A549 (cell line): Measurements from ENCODE around the gene AFAP1. TPM values are rescaled to one million over a fixed set of nuclear protein-coding genes. Genes with fewer than 3 reads are reported as not detected.
A peak's percentile ranks its signal among the peaks of the same experiment; 100 is the strongest.

Source experiments
- ATAC-seq, 2 experiments: fragments of 200-7000 bp in 1 of 2; fragments of >200 bp in 1 of 2; cut with Nextera tagmentation in 1 of 2; cut with Tn5 transposase in 1 of 2; 3 replicates each; pipeline versions ENCODE4 v1.8.0 to v1.9.1; 2018 to 2020; ENCODE audit warnings: mild to moderate bottlenecking in 1 of 2, moderate library complexity in 1 of 2
- CTCF ChIA-PET: fragments of 300-600 bp; sonication (Branson Sonifier 250); formaldehyde crosslinking; extraction: SDS; loops from one replicate; lab custom pipeline; 2021; ENCODE audit warnings: antibody characterized with exemption, inconsistent platforms; lab: Yijun Ruan, JAX
- POLR2A ChIA-PET: fragments of 350-600 bp; formaldehyde crosslinking; extraction: SDS; loops from one replicate; lab custom pipeline; 2021; ENCODE audit warnings: antibody characterized with exemption, inconsistent platforms; lab: Yijun Ruan, JAX
- DNase-seq, 2 experiments: peaks; one replicate each; pipeline versions ENCODE4 v3.0.0 to v3.0.0-alpha.2; 2011 to 2016; ENCODE audit warnings: low read depth in 1 of 2, low spot score in 1 of 2
- FAIRE-seq: peaks from 2 replicates; lab custom pipeline; 2011; peaks lifted over from hg19 to GRCh38; lab: Jason Lieb, UNC
- H3K27ac ChIP-seq, 2 experiments: fragments of >200 bp; sonication (Bioruptor Twin); formaldehyde crosslinking; 3 replicates each; pipeline ENCODE4 v1.5.1; 2016 to 2017
- H3K4me1 ChIP-seq: fragments of >200 bp; sonication (Bioruptor Twin); formaldehyde crosslinking; 3 replicates; pipeline ENCODE4 v1.6.1; 2016
- H3K4me2 ChIP-seq: fragments of >200 bp; sonication (Bioruptor Twin); formaldehyde crosslinking; 3 replicates; pipeline ENCODE4 v1.6.1; 2016
- H3K4me3 ChIP-seq: fragments of >200 bp; sonication (Bioruptor Twin); formaldehyde crosslinking; 3 replicates; pipeline ENCODE4 v1.5.1; 2016
- H3K9me3 ChIP-seq: fragments of >200 bp; sonication (Bioruptor Twin); formaldehyde crosslinking; 3 replicates; pipeline ENCODE4 v1.6.1; 2016
- BHLHE40 ChIP-seq: IDR thresholded peaks from 2 replicates; pipeline ENCODE4 v1.6.1; 2012; ENCODE audit warnings: low read depth, low read length, inconsistent platforms
- E2F6 ChIP-seq: IDR thresholded peaks from 2 replicates; pipeline ENCODE4 v1.6.1; 2012; ENCODE audit warnings: low read depth, borderline replicate concordance
- EHMT2 ChIP-seq: fragments of 200-600 bp; sonication (generic); IDR thresholded peaks from 2 replicates; pipeline ENCODE4 v1.6.1; 2016; ENCODE audit warnings: antibody characterized with exemption, low read depth, mild to moderate bottlenecking, moderate library complexity
- ELK1 ChIP-seq: fragments of 150-350 bp; IDR thresholded peaks from 2 replicates; pipeline ENCODE4 v1.6.1; 2014; ENCODE audit warnings: low read depth, mild to moderate bottlenecking, low read length
- EP300 ChIP-seq, 2 experiments: fragments of >200 bp; sonication (Bioruptor Twin); formaldehyde crosslinking; IDR thresholded peaks; 2 replicates in 1 of 2; 3 replicates in 1 of 2; pipeline ENCODE4 v1.6.1; 2016 to 2017
- FOSB ChIP-seq: fragments of 250-450 bp; sonication (Bioruptor Pico); IDR thresholded peaks from 2 replicates; pipeline ENCODE4 v1.5.0; 2020; ENCODE audit warnings: mild to moderate bottlenecking, moderate library complexity
- FOSL2 ChIP-seq, 2 experiments: fragments of 450-650 bp in 1 of 2; fragments of >200 bp in 1 of 2; sonication (Bioruptor Twin) in 1 of 2; formaldehyde crosslinking; IDR thresholded peaks; 2 replicates each; pipeline versions ENCODE4 v1.5.0 to v1.6.1; 2016 to 2020; ENCODE audit warnings: mild to moderate bottlenecking in 1 of 2, moderate library complexity in 1 of 2
- FOXS1 ChIP-seq: fragments of 250-450 bp; sonication (Bioruptor Pico); IDR thresholded peaks from 2 replicates; pipeline ENCODE4 v1.5.0; 2020; ENCODE audit warnings: mild to moderate bottlenecking, moderate library complexity
- HES2 ChIP-seq: fragments of >200 bp; sonication (Bioruptor Twin); formaldehyde crosslinking; IDR thresholded peaks from 2 replicates; pipeline ENCODE4 v1.6.1; 2016
- HMGXB4 ChIP-seq: fragments of 250-450 bp; sonication (Bioruptor Pico); IDR thresholded peaks from 2 replicates; pipeline ENCODE4 v1.5.0; 2021; ENCODE audit warnings: mild to moderate bottlenecking, moderate library complexity, borderline replicate concordance
- HOXB5 ChIP-seq: fragments of 250-450 bp; sonication (Bioruptor Pico); IDR thresholded peaks from 2 replicates; pipeline ENCODE4 v1.5.0; 2020; ENCODE audit warnings: mild to moderate bottlenecking, moderate library complexity
- JUN ChIP-seq, 2 experiments: fragments of >200 bp; sonication (Bioruptor Twin); formaldehyde crosslinking; IDR thresholded peaks; 2 replicates in 1 of 2; 3 replicates in 1 of 2; pipeline ENCODE4 v1.6.1; 2016 to 2017
- NR3C1 ChIP-seq: fragments of >200 bp; sonication (Bioruptor Twin); formaldehyde crosslinking; IDR thresholded peaks from 3 replicates; pipeline ENCODE4 v1.6.1; 2017
- RAD21 ChIP-seq, 2 experiments: fragments of >200 bp in 1 of 2; sonication (Bioruptor Twin) in 1 of 2; formaldehyde crosslinking in 1 of 2; IDR thresholded peaks in 1 of 2; conservative IDR thresholded peaks in 1 of 2; 2 replicates in 1 of 2; 3 replicates in 1 of 2; pipeline ENCODE4 v1.6.1; 2012 to 2018; ENCODE audit warnings: inconsistent platforms in 1 of 2
- RARB ChIP-seq: fragments of 250-450 bp; sonication (Bioruptor Pico); IDR thresholded peaks from 2 replicates; pipeline ENCODE4 v1.8.0; 2021; ENCODE audit warnings: mild to moderate bottlenecking, moderate library complexity
- RCOR1 ChIP-seq: fragments of 150-350 bp; IDR thresholded peaks from 2 replicates; pipeline ENCODE4 v1.6.1; 2014; ENCODE audit warnings: antibody characterized with exemption, low read length, low read depth
- SMC3 ChIP-seq: fragments of >200 bp; sonication (Bioruptor Twin); formaldehyde crosslinking; IDR thresholded peaks from 3 replicates; pipeline ENCODE4 v1.6.1; 2018; ENCODE audit warnings: inconsistent platforms
- SREBF2 ChIP-seq: fragments of 450-650 bp; IDR thresholded peaks from 2 replicates; pipeline ENCODE4 v1.6.1; 2014; ENCODE audit warnings: mild to moderate bottlenecking, moderate library complexity
- TFCP2L1 ChIP-seq: fragments of 250-450 bp; sonication (Bioruptor Pico); IDR thresholded peaks from 2 replicates; pipeline ENCODE4 v1.5.0; 2021; ENCODE audit warnings: mild to moderate bottlenecking
- ZC3H11A ChIP-seq: fragments of 450-650 bp; IDR thresholded peaks from 2 replicates; pipeline ENCODE4 v1.6.1; 2014; ENCODE audit warnings: antibody characterized with exemption, mild to moderate bottlenecking
- ZSCAN20 ChIP-seq: fragments of 250-450 bp; sonication (Bioruptor Pico); IDR thresholded peaks from 2 replicates; pipeline ENCODE4 v1.8.0; 2022; ENCODE audit warnings: mild to moderate bottlenecking, moderate library complexity
- WGBS: methylation state at CpG from one replicate; pipeline ENCODE4 v1.1.6; 2017; ENCODE audit errors: missing lambda C conversion rate; 5-methylcytosine and 5-hydroxymethylcytosine counted together
- polyA plus RNA-seq, 4 experiments: library from polyadenylated mRNA; depleted of rRNA in 3 of 4; stranded (reverse); fragments of >200 nt; fragmentation: RNase III in 1 of 4; extraction: RNeasy Plus Mini Kit Qiagen cat#74134 plus additional on column Dnase treatment in 1 of 4; gene quantifications; 2 replicates in 3 of 4; 3 replicates in 1 of 4; pipeline ENCODE4 v1.2.3, GENCODE V29; 2011 to 2017
- TF ChIP-seq, protein P1 (sequence below): IDR thresholded peaks from 2 replicates; pipeline ENCODE4 v1.6.1; 2012

AFAP1 gene
- polyA plus RNA-seq, 2 of the 4 experiments (the other 2 are of a cell fraction), result 25.4 to 29.6 TPM

GRCh38 chr4:7815562-7815961 lies 124.1 kb downstream of the AFAP1 start:
- no peak for TF ChIP-seq EP300 (IDR thresholded peaks at IDR 0.05)
- TF ChIP-seq RAD21 (conservative IDR thresholded peaks at IDR 0.05 in 1 of 2, IDR thresholded peaks at IDR 0.05 in 1 of 2), result 0 out of 5 replicates have a peak, but pooled peaks of 1 of the 2 experiments have one; percentile 10
- TF ChIP-seq HES2, result no peak
- TF ChIP-seq RCOR1, result no peak
- TF ChIP-seq FOSL2 (IDR thresholded peaks at IDR 0.05), result 0 out of 2 replicates have a peak, but pooled peaks have one; percentile 14
- peak; percentile 50 for TF ChIP-seq FOSL2 (CRISPR knock-in tag; IDR thresholded peaks at IDR 0.05)
- no peak for TF ChIP-seq SREBF2
- no peak for TF ChIP-seq ZSCAN20
- no peak for ATAC-seq
- peak overlapping the region; percentile 76 to 91; a peak in 5 of 6 replicates for H3K27ac ChIP-seq
- H3K9me3 ChIP-seq, result no peaks in the 10 kb centered on the region
- WGBS, result 65% methylated on average over 6 of the region's 6 CpGs
- ChIA-PET CTCF (interaction anchor here (0.8 to 7.6 kb wide), 6 partner anchors 11 to 115 kb away, joined by 3 to 43 read pairs (median 4); no protein-coding TSS in a partner anchor), POLR2A (interaction anchor here (1.2 kb wide), 2 partner anchors 9 to 27 kb away, joined by 3 to 4 read pairs; no protein-coding TSS in a partner anchor)
- no peak overlapping the region for H3K4me3 ChIP-seq
- peak in 1 of 2 experiments; percentile 30 for DNase-seq
- peaks cover 81% of the 10 kb centered on the region for H3K4me1 ChIP-seq
- no peak for FAIRE-seq
- H3K4me2 ChIP-seq, result peak overlapping the region; percentile 3; the same call in 1 of the 3 replicates

DNA sequence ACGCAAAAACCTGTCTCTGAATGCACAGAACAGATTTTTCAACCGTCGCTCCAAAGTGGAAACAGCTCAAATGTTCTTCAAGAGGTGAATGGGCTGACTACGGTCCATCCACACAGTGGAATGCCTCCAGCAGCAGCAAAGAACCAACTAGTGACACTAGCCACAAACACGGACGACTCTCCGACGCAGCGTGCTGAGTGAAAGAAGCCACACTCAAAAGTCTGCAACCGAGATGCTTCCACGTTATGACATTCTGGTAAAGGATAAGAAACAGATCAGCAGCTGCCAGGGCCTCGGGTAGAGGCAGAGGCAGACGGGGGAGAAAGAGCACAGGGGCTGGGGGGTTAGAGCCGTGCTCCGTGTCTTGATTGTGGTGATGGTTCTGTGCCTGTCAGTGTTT lies 125.2 kb downstream of the AFAP1 start:
- WGBS, result 90% methylated on average over 15 of the region's 15 CpGs
- no peak for FAIRE-seq
- H3K27ac ChIP-seq, result peak overlapping the region; percentile 76 to 91; a peak in 5 of 6 replicates
- CTCF ChIA-PET, result interaction anchor here (1.1 to 7.6 kb wide), 4 partner anchors 11 to 172 kb away, joined by 3 to 43 read pairs (median 4); no protein-coding TSS in a partner anchor
- H3K4me3 ChIP-seq, result no peak overlapping the region
- peak overlapping the region; percentile 51 for H3K4me2 ChIP-seq
- ATAC-seq, result no peak
- no peak for DNase-seq
- H3K9me3 ChIP-seq, result no peaks in the 10 kb centered on the region
- POLR2A ChIA-PET, result interaction anchor here (1.5 kb wide), 1 partner anchor 9 kb away, joined by 6 read pairs; no protein-coding TSS in a partner anchor
- H3K4me1 ChIP-seq, result peaks cover 84% of the 10 kb centered on the region
- TF ChIP-seq TFCP2L1 (CRISPR knock-in tag) (no peak), E2F6 (no peak), ELK1 (no peak), ZC3H11A (no peak), FOSB (CRISPR knock-in tag) (no peak), HMGXB4 (CRISPR knock-in tag) (no peak), EHMT2 (no peak), JUN (IDR thresholded peaks at IDR 0.05) (no peak), NR3C1 (no peak), BHLHE40 (no peak), HOXB5 (CRISPR knock-in tag) (no peak), SMC3 (no peak), RARB (no peak), FOXS1 (CRISPR knock-in tag) (no peak)
- TF ChIP-seq, protein P1, sequence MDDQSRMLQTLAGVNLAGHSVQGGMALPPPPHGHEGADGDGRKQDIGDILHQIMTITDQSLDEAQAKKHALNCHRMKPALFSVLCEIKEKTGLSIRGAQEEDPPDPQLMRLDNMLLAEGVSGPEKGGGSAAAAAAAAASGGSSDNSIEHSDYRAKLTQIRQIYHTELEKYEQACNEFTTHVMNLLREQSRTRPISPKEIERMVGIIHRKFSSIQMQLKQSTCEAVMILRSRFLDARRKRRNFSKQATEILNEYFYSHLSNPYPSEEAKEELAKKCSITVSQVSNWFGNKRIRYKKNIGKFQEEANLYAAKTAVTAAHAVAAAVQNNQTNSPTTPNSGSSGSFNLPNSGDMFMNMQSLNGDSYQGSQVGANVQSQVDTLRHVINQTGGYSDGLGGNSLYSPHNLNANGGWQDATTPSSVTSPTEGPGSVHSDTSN, result no peak
- TF ChIP-seq, all 56 proteins: peak for 0
